ENCODE data around the gene NRXN3. TPM values are rescaled to one million over a fixed set of nuclear protein-coding genes. Genes with fewer than 3 reads are reported as not detected.

NRXN3 gene
- total and polyA plus RNA-seq, 4 donors, result 0.07 to 1.2 (median 0.23) TPM

GRCh38 chr14:79161571-79161970 is 991.4 kb downstream of the NRXN3 start:
- no peaks in the 10 kb centered on the region for H3K36me3 ChIP-seq (ENCODE audit: control insufficient read depth in 4 of 4, insufficient read depth in 3 of 4, low read depth in 1 of 4, low read length in 3 of 4)
- no peak overlapping the region for H3K4me3 ChIP-seq (ENCODE audit: low read depth in 1 of 3, low read length in 3 of 3)
- no peaks in the 10 kb centered on the region for H3K4me1 ChIP-seq (ENCODE audit: control insufficient read depth in 4 of 4, insufficient read depth in 4 of 4, low read length in 3 of 4)
- no peak overlapping the region for H3K27ac ChIP-seq (ENCODE audit: low read depth in 1 of 2, low read length in 2 of 2)
- H3K27me3 ChIP-seq (ENCODE audit: control insufficient read depth in 4 of 4, insufficient read depth in 4 of 4, low read length in 3 of 4), result no peaks in the 10 kb centered on the region
- DNase-seq (ENCODE audit: low spot score), result no peak
- 23% methylated on average over 7 of the region's 7 CpGs for WGBS
- H3K9ac ChIP-seq (ENCODE audit: low read depth in 1 of 2, low read length in 2 of 2), result no peak overlapping the region
- no peaks in the 10 kb centered on the region for H3K9me3 ChIP-seq (ENCODE audit: control insufficient read depth in 4 of 4, low read length in 3 of 4)
- TF ChIP-seq REST (IDR thresholded peaks at IDR 0.05) (peak; percentile 96), FOXA2 (IDR thresholded peaks at IDR 0.05) (no peak)

GRCh38 chr14:79162833-79163232 is 992.7 kb downstream of the NRXN3 start:
- DNase-seq (ENCODE audit: low spot score), result no peak
- no peak overlapping the region for H3K9ac ChIP-seq (ENCODE audit: low read depth in 1 of 2, low read length in 2 of 2)
- no peak overlapping the region for H3K4me3 ChIP-seq (ENCODE audit: low read depth in 1 of 3, low read length in 3 of 3)
- no peak overlapping the region for H3K27ac ChIP-seq (ENCODE audit: low read depth in 1 of 2, low read length in 2 of 2)
- TF ChIP-seq, protein P1, sequence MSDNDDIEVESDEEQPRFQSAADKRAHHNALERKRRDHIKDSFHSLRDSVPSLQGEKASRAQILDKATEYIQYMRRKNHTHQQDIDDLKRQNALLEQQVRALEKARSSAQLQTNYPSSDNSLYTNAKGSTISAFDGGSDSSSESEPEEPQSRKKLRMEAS (IDR thresholded peaks at IDR 0.05), result no peak
- no peaks in the 10 kb centered on the region for H3K9me3 ChIP-seq (ENCODE audit: control insufficient read depth in 4 of 4, low read length in 3 of 4)
- H3K36me3 ChIP-seq (ENCODE audit: control insufficient read depth in 4 of 4, insufficient read depth in 3 of 4, low read depth in 1 of 4, low read length in 3 of 4), result no peaks in the 10 kb centered on the region
- no peaks in the 10 kb centered on the region for H3K4me1 ChIP-seq (ENCODE audit: control insufficient read depth in 4 of 4, insufficient read depth in 4 of 4, low read length in 3 of 4)
- H3K27me3 ChIP-seq (ENCODE audit: control insufficient read depth in 4 of 4, insufficient read depth in 4 of 4, low read length in 3 of 4), result no peaks in the 10 kb centered on the region

DNA sequence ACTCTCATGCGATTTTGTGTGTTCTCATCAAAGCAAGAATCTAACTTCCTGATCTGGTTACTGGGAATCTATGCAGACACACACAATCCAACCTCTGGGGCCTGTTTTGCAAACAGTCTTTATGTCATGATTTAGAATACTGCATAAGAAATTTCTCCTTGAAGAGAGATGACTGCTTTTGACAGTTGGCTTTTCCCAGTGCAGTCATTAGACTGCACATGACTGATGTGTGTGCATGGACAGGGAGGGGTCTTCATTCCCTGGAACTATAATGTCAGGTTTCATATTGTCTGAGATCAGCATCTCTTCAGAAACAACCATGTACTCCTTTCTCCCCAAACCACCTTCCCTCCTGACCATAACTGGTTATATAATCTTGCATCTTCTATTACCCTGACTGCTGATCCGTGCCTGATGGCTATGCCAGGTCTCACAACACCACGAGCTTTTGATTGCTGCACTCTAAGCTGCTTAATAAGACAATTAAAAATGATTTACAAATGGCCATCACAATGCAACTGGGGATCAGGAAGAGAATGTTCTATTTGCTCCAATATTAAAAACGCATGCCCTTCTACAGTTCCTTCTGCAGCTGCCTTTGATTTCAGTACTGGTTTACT is 995.4 kb downstream of the NRXN3 start:
- TF ChIP-seq RXRA (IDR thresholded peaks at IDR 0.05), result no peak
- TF ChIP-seq CTCF (IDR thresholded peaks at IDR 0.05; ENCODE audit: low read depth, low read length, missing input control), result no peak
- Histone ChIP-seq H3K27ac (ENCODE audit: low read depth in 1 of 2, low read length in 2 of 2) (no peak overlapping the region), H3K4me3 (ENCODE audit: low read depth in 1 of 3, low read length in 3 of 3) (no peak overlapping the region), H3K4me1 (ENCODE audit: control insufficient read depth in 4 of 4, insufficient read depth in 4 of 4, low read length in 3 of 4) (no peaks in the 10 kb centered on the region), H3K36me3 (ENCODE audit: control insufficient read depth in 4 of 4, insufficient read depth in 3 of 4, low read depth in 1 of 4, low read length in 3 of 4) (no peaks in the 10 kb centered on the region), H3K9ac (ENCODE audit: low read depth in 1 of 2, low read length in 2 of 2) (no peak overlapping the region), H3K9me3 (ENCODE audit: control insufficient read depth in 4 of 4, low read length in 3 of 4) (no peaks in the 10 kb centered on the region), H3K27me3 (ENCODE audit: control insufficient read depth in 4 of 4, insufficient read depth in 4 of 4, low read length in 3 of 4) (no peaks in the 10 kb centered on the region)
- 66% methylated on average over 4 of the region's 4 CpGs for WGBS
- no peak for DNase-seq (ENCODE audit: low spot score)

DNA sequence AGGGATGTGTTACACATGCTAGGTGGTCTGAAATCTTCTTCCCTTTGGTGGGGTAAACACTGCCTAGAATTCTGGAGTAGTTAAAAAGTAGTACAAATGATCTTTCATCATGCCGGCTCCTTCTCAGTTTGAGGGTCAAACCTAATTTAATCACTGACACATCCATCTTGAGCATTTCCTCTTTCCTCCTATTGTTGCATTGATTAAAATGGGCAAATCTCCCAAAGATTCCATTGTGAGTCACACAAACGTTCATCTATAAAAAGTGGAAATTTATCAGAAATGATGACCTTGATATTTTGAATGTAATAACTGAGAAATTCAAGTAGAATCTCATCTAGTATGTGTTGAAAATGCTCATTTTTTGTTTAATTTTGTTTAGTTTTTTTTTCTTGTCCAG is 996.0 kb downstream of the NRXN3 start:
- no peak overlapping the region for H3K4me3 ChIP-seq (ENCODE audit: low read depth in 1 of 3, low read length in 3 of 3)
- H3K4me1 ChIP-seq (ENCODE audit: control insufficient read depth in 4 of 4, insufficient read depth in 4 of 4, low read length in 3 of 4), result no peaks in the 10 kb centered on the region
- no peak overlapping the region for H3K9ac ChIP-seq (ENCODE audit: low read depth in 1 of 2, low read length in 2 of 2)
- no peak for DNase-seq (ENCODE audit: low spot score)
- 52% methylated on average over 2 of the region's 2 CpGs for WGBS
- no peaks in the 10 kb centered on the region for H3K36me3 ChIP-seq (ENCODE audit: control insufficient read depth in 4 of 4, insufficient read depth in 3 of 4, low read depth in 1 of 4, low read length in 3 of 4)
- no peak overlapping the region for H3K27ac ChIP-seq (ENCODE audit: low read depth in 1 of 2, low read length in 2 of 2)
- TF ChIP-seq CTCF (IDR thresholded peaks at IDR 0.05; ENCODE audit: low read depth, low read length, missing input control), result no peak
- no peak for TF ChIP-seq EGR1 (IDR thresholded peaks at IDR 0.05; ENCODE audit: low read depth in 2 of 2)
- TF ChIP-seq TAF1 (conservative IDR thresholded peaks at IDR 0.05), result no peak
- no peak for TF ChIP-seq JUND (IDR thresholded peaks at IDR 0.05)
- no peak for TF ChIP-seq ZBTB33 (IDR thresholded peaks at IDR 0.05)
- TF ChIP-seq HNF4A (conservative IDR thresholded peaks at IDR 0.05), result no peak
- no peak for TF ChIP-seq FOXA2 (IDR thresholded peaks at IDR 0.05)
- TF ChIP-seq, protein P1 (IDR thresholded peaks at IDR 0.05), result no peak
- H3K9me3 ChIP-seq (ENCODE audit: control insufficient read depth in 4 of 4, low read length in 3 of 4), result no peaks in the 10 kb centered on the region
- H3K27me3 ChIP-seq (ENCODE audit: control insufficient read depth in 4 of 4, insufficient read depth in 4 of 4, low read length in 3 of 4), result no peaks in the 10 kb centered on the region
